HEK293 (cell line): Measurements from ENCODE around the gene SMIM41.

Source experiments
- CTCF ChIA-PET: fragments of 350-600 bp; formaldehyde crosslinking; extraction: SDS; loops from one replicate; lab custom pipeline; 2021; ENCODE audit warnings: antibody characterized with exemption; lab: Yijun Ruan, JAX
- POLR2A ChIA-PET: fragments of 300-600 bp; formaldehyde crosslinking; extraction: SDS; loops from one replicate; lab custom pipeline; 2020; ENCODE audit warnings: antibody characterized with exemption, inconsistent platforms; lab: Yijun Ruan, JAX
- H3K27ac ChIP-seq: fragments of 200-500 bp; sonication (Bioruptor generic); 2 replicates; pipeline ENCODE4 v1.5.1; 2014; ENCODE audit warnings: low read depth, low read length, control low read depth, inconsistent platforms; ENCODE audit errors: extremely low read depth
- H3K36me3 ChIP-seq, 2 experiments: fragments of 200-500 bp in 1 of 2; sonication (Bioruptor generic) in 1 of 2; 1 replicate in 1 of 2; 2 replicates in 1 of 2; pipeline ENCODE4 v1.5.1; 2014 to 2017; ENCODE audit warnings: inconsistent platforms in 2 of 2, low read length in 2 of 2; ENCODE audit not compliant: control insufficient read depth in 2 of 2, insufficient read depth in 1 of 2
- H3K4me1 ChIP-seq: fragments of 200-500 bp; sonication (Bioruptor generic); 2 replicates; pipeline ENCODE4 v1.5.1; 2014; ENCODE audit warnings: mild to moderate bottlenecking, low read length, inconsistent platforms; ENCODE audit not compliant: control insufficient read depth, insufficient read depth
- H3K4me3 ChIP-seq: 2 replicates; pipeline ENCODE4 v1.5.1; 2011; ENCODE audit warnings: low read depth, mild to moderate bottlenecking, control low read depth, low read length, moderate library complexity
- H3K9me3 ChIP-seq: fragments of 200-500 bp; sonication (Bioruptor generic); 2 replicates; pipeline ENCODE4 v1.5.1; 2014; ENCODE audit warnings: low read depth, low read length, inconsistent platforms; ENCODE audit not compliant: control insufficient read depth, insufficient read depth
- GLIS2 ChIP-seq: fragments of 450-650 bp; formaldehyde crosslinking; IDR thresholded peaks from 2 replicates; pipeline ENCODE4 v1.5.1; 2016; ENCODE audit warnings: missing biosample characterization, missing genetic modification characterization
- SP2 ChIP-seq: fragments of 450-650 bp; formaldehyde crosslinking; IDR thresholded peaks from 2 replicates; pipeline ENCODE4 v1.5.1; 2016; ENCODE audit warnings: missing biosample characterization, missing genetic modification characterization
- TRIM28 ChIP-seq: IDR thresholded peaks from 2 replicates; pipeline ENCODE4 v1.6.1; 2011; ENCODE audit warnings: low read length, control low read depth, borderline replicate concordance
- ZFP37 ChIP-seq: fragments of 450-650 bp; formaldehyde crosslinking; IDR thresholded peaks from 2 replicates; pipeline ENCODE4 v1.5.1; 2016; ENCODE audit warnings: missing biosample characterization, missing genetic modification characterization
- ZNF114 ChIP-seq: fragments of 450-650 bp; formaldehyde crosslinking; IDR thresholded peaks from 2 replicates; pipeline ENCODE4 v1.5.0; 2017; ENCODE audit warnings: missing biosample characterization, missing genetic modification characterization
- ZNF239 ChIP-seq: fragments of 450-650 bp; formaldehyde crosslinking; IDR thresholded peaks from 2 replicates; pipeline ENCODE4 v1.5.1; 2016; ENCODE audit warnings: missing biosample characterization, missing genetic modification characterization
- ZNF501 ChIP-seq: fragments of 450-650 bp; formaldehyde crosslinking; IDR thresholded peaks from 2 replicates; pipeline ENCODE4 v1.5.1; 2016; ENCODE audit warnings: missing biosample characterization, missing genetic modification characterization
- TF ChIP-seq, protein P1 (sequence below): fragments of 450-650 bp; formaldehyde crosslinking; IDR thresholded peaks from 2 replicates; pipeline ENCODE4 v1.5.1; 2016; ENCODE audit warnings: missing biosample characterization, missing genetic modification characterization
- TF ChIP-seq, protein P2 (sequence below): fragments of 450-650 bp; formaldehyde crosslinking; IDR thresholded peaks from 2 replicates; pipeline ENCODE4 v1.5.1; 2016; ENCODE audit warnings: missing biosample characterization, missing genetic modification characterization
- TF ChIP-seq, protein P3 (sequence below): fragments of 450-650 bp; formaldehyde crosslinking; IDR thresholded peaks from 2 replicates; pipeline ENCODE4 v1.5.1; 2016; ENCODE audit warnings: missing biosample characterization, missing genetic modification characterization
- TF ChIP-seq, protein P4 (sequence below): fragments of 450-650 bp; formaldehyde crosslinking; IDR thresholded peaks from 2 replicates; pipeline ENCODE4 v1.5.1; 2016; ENCODE audit warnings: missing biosample characterization, missing genetic modification characterization

SMIM41 gene

DNA sequence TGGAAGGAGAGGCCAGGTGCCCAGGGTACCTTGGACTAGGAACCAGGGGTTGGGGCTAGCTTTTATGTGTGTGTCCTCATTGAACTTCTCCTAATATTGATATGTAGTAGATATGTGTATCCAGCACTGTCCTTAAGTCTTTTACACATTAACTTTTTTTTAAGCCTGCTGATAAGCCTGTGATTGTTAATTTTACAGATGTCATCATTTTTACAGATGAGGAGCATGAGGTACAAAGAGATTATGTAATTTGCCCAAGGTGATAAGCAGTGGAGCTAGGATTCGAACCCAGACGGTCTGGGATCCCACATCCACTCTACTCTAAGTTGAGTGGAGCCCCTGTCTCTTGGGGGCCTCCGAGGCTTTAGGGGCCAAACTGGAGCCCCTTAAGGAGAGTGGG lies 38.5 kb upstream of the SMIM41 start (continued):
- no peak for TF ChIP-seq ZFP37 (tag by site-specific recombination)
- TF ChIP-seq, protein P1, sequence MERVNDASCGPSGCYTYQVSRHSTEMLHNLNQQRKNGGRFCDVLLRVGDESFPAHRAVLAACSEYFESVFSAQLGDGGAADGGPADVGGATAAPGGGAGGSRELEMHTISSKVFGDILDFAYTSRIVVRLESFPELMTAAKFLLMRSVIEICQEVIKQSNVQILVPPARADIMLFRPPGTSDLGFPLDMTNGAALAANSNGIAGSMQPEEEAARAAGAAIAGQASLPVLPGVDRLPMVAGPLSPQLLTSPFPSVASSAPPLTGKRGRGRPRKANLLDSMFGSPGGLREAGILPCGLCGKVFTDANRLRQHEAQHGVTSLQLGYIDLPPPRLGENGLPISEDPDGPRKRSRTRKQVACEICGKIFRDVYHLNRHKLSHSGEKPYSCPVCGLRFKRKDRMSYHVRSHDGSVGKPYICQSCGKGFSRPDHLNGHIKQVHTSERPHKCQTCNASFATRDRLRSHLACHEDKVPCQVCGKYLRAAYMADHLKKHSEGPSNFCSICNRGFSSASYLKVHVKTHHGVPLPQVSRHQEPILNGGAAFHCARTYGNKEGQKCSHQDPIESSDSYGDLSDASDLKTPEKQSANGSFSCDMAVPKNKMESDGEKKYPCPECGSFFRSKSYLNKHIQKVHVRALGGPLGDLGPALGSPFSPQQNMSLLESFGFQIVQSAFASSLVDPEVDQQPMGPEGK = no peak

DNA sequence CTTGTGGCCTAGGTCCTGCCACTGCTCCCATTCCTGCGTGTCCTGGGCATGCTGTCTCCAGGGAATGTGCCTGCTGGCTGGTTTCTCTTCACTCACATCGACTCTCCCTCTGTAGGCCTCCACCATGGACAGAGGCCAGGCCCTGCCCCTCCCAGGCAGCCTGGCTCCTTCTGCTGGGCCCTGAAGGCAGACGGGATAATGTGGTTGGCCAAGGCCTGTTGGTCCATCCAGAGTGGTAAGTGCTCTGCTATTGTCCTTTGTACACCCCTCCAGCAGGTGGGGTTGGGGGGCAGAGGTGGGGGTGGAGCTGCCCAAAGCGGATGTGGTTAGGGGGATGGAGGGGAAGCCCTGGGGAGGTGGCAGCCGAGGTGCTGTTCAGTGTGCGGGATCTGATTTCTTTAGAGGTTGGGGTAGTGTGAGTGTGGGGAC lies 37.8 kb upstream of the SMIM41 start:
- H3K4me1 ChIP-seq = peaks cover 4% of the 10 kb centered on the region; the same call in 1 of the 2 replicates
- POLR2A ChIA-PET = no interaction called here
- CTCF ChIA-PET = interaction anchor here (0.6 to 5.6 kb wide), 5 partner anchors 9 to 631 kb away, joined by 3 to 76 read pairs (median 3); partner anchors contain the start of gene NR4A1
- no peak overlapping the region for H3K4me3 ChIP-seq
- TF ChIP-seq, protein P2, sequence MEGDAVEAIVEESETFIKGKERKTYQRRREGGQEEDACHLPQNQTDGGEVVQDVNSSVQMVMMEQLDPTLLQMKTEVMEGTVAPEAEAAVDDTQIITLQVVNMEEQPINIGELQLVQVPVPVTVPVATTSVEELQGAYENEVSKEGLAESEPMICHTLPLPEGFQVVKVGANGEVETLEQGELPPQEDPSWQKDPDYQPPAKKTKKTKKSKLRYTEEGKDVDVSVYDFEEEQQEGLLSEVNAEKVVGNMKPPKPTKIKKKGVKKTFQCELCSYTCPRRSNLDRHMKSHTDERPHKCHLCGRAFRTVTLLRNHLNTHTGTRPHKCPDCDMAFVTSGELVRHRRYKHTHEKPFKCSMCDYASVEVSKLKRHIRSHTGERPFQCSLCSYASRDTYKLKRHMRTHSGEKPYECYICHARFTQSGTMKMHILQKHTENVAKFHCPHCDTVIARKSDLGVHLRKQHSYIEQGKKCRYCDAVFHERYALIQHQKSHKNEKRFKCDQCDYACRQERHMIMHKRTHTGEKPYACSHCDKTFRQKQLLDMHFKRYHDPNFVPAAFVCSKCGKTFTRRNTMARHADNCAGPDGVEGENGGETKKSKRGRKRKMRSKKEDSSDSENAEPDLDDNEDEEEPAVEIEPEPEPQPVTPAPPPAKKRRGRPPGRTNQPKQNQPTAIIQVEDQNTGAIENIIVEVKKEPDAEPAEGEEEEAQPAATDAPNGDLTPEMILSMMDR = 0 out of 2 replicates have a peak, but pooled peaks have one; percentile 45
- TF ChIP-seq, protein P3, sequence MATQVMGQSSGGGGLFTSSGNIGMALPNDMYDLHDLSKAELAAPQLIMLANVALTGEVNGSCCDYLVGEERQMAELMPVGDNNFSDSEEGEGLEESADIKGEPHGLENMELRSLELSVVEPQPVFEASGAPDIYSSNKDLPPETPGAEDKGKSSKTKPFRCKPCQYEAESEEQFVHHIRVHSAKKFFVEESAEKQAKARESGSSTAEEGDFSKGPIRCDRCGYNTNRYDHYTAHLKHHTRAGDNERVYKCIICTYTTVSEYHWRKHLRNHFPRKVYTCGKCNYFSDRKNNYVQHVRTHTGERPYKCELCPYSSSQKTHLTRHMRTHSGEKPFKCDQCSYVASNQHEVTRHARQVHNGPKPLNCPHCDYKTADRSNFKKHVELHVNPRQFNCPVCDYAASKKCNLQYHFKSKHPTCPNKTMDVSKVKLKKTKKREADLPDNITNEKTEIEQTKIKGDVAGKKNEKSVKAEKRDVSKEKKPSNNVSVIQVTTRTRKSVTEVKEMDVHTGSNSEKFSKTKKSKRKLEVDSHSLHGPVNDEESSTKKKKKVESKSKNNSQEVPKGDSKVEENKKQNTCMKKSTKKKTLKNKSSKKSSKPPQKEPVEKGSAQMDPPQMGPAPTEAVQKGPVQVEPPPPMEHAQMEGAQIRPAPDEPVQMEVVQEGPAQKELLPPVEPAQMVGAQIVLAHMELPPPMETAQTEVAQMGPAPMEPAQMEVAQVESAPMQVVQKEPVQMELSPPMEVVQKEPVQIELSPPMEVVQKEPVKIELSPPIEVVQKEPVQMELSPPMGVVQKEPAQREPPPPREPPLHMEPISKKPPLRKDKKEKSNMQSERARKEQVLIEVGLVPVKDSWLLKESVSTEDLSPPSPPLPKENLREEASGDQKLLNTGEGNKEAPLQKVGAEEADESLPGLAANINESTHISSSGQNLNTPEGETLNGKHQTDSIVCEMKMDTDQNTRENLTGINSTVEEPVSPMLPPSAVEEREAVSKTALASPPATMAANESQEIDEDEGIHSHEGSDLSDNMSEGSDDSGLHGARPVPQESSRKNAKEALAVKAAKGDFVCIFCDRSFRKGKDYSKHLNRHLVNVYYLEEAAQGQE (tag by site-specific recombination) = peak; percentile 99
- TF ChIP-seq GLIS2 (tag by site-specific recombination) (peak; percentile 9; the same call in 1 of the 2 replicates), ZNF114 (tag by site-specific recombination) (no peak)
- TF ChIP-seq, all 188 proteins: peak for 3
- Histone ChIP-seq H3K36me3 (peaks cover 0 to 4% of the 10 kb centered on the region in 2 experiments; a peak in 1 of 3 replicates), H3K9me3 (no peaks in the 10 kb centered on the region), H3K27ac (no peak overlapping the region)

DNA sequence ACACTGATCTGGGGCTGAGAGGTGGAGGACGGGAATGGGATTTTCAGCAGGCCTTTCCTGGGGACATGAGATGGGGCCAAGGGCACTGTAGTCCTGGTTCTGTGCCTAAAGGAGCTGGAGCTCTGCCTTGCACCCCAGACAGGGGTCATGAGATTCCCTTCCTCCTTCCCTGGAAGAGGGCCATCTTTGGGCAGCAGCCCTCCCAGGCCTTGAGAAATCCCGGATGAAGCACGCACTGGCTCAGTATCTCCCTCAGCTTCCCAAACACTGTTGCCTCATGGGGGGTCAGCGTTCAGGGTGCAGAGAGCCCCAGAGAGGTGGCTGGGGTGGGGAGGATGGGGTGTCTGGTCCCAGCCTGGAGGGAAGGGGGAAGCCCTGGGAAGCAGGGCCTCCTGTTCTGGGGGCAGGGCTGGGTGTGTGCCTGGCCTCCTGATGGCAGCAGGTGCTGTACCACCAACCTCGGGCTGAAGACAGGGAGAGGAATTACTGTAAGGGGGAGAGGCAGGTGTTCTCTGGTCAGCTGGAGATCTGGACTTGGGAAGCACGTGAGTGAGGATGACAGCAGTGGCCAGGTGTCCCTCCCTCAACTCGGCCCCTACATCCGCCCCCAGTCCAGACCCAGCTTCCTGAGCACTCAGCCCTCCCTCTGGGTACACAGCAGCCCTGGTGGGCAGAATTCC lies 36.7 kb upstream of the SMIM41 start:
- CTCF ChIA-PET = interaction anchor here (4.0 kb wide), 1 partner anchor 18 kb away, joined by 23 read pairs; no protein-coding TSS in a partner anchor

More for the DNA sequence above, 36.7 kb upstream of the SMIM41 start:
- POLR2A ChIA-PET = no interaction called here
- no peak overlapping the region for H3K4me3 ChIP-seq
- TF ChIP-seq SP2 (tag by site-specific recombination) = 0 out of 2 replicates have a peak, but pooled peaks have one; percentile 18
- TF ChIP-seq, protein P4, sequence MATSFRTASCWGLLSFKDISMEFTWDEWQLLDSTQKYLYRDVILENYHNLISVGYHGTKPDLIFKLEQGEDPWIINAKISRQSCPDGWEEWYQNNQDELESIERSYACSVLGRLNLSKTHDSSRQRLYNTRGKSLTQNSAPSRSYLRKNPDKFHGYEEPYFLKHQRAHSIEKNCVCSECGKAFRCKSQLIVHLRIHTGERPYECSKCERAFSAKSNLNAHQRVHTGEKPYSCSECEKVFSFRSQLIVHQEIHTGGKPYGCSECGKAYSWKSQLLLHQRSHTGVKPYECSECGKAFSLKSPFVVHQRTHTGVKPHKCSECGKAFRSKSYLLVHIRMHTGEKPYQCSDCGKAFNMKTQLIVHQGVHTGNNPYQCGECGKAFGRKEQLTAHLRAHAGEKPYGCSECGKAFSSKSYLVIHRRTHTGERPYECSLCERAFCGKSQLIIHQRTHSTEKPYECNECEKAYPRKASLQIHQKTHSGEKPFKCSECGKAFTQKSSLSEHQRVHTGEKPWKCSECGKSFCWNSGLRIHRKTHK (tag by site-specific recombination) = no peak
- TF ChIP-seq TRIM28 = no peak
- no peak for TF ChIP-seq ZNF239 (tag by site-specific recombination)
- no peak for TF ChIP-seq ZNF501
- no peaks in the 10 kb centered on the region for H3K9me3 ChIP-seq
- H3K4me1 ChIP-seq = no peaks in the 10 kb centered on the region
- peaks cover 0 to 4% of the 10 kb centered on the region in 2 experiments; a peak in 1 of 3 replicates for H3K36me3 ChIP-seq
- no peak overlapping the region for H3K27ac ChIP-seq
